GM18909 (cell line): Measurements from ENCODE around the gene SEC61A2.
"Not testable (repeated sequence)": the region's sequence is repeated elsewhere in the genome, so short reads cannot be mapped to it uniquely, and the experiment has no call there.

Experiments used
- ATAC-seq: cut with Tn5 transposase; IDR thresholded peaks from one replicate; pipeline ENCODE4 v1.9.1; 2021; ENCODE audit warnings: mild to moderate bottlenecking; ENCODE audit not compliant: unreplicated experiment, poor library complexity

SEC61A2 gene

GRCh38 chr10:12156367-12157123 lies 27.1 kb downstream of the SEC61A2 start:
- no peak for ATAC-seq

- no peak for ATAC-seq
Measured at GRCh38 chr10:12158111-12158510, 28.6 kb downstream of the SEC61A2 start.

GRCh38 chr10:12160664-12161063 lies 31.2 kb downstream of the SEC61A2 start:
- no peak for ATAC-seq

- ATAC-seq: no peak
Measured at GRCh38 chr10:12162927-12163326, 33.5 kb downstream of the SEC61A2 start.

GRCh38 chr10:12164085-12164484 lies 34.6 kb downstream of the SEC61A2 start:
- ATAC-seq: no peak

GRCh38 chr10:12165036-12165435 lies 35.6 kb downstream of the SEC61A2 start:
- ATAC-seq: no peak

- ATAC-seq: no peak
Measured at GRCh38 chr10:12165999-12166775, 36.7 kb downstream of the SEC61A2 start.

- not testable (repeated sequence) for ATAC-seq
Measured at GRCh38 chr10:12171512-12171911, 42.0 kb downstream of the SEC61A2 start.

GRCh38 chr10:12177642-12178041 lies 48.2 kb downstream of the SEC61A2 start:
- ATAC-seq: no peak

- ATAC-seq: no peak
Measured at GRCh38 chr10:12179606-12180170, 50.2 kb downstream of the SEC61A2 start.

- no peak for ATAC-seq
Measured at GRCh38 chr10:12180221-12180974, 50.9 kb downstream of the SEC61A2 start.

- no peak for ATAC-seq
Measured at GRCh38 chr10:12181065-12181775, 51.7 kb downstream of the SEC61A2 start.

- no peak for ATAC-seq
Measured at GRCh38 chr10:12184165-12184564, 54.7 kb downstream of the SEC61A2 start.

GRCh38 chr10:12186323-12186722 lies 56.8 kb downstream of the SEC61A2 start:
- no peak for ATAC-seq

- ATAC-seq: no peak
Measured at GRCh38 chr10:12187321-12187905, 57.9 kb downstream of the SEC61A2 start.

- ATAC-seq: no peak
Measured at GRCh38 chr10:12188656-12189055, 59.2 kb downstream of the SEC61A2 start.

- no peak for ATAC-seq
Measured at GRCh38 chr10:12189426-12189825, 59.9 kb downstream of the SEC61A2 start.

- ATAC-seq: no peak
Measured at GRCh38 chr10:12191715-12192114, 62.2 kb downstream of the SEC61A2 start.

- no peak for ATAC-seq
Measured at GRCh38 chr10:12193193-12193592, 63.7 kb downstream of the SEC61A2 start.
